HEK293T (cell line): ENCODE data around the gene ONECUT1.

Source experiments
- ARNT ChIP-seq: fragments of 450-650 bp; IDR thresholded peaks from 2 replicates; pipeline ENCODE4 v1.6.1; 2017; ENCODE audit warnings: mild to moderate bottlenecking
- BHLHE40 ChIP-seq: fragments of 450-650 bp; IDR thresholded peaks from 2 replicates; pipeline ENCODE4 v1.6.1; 2016; ENCODE audit warnings: mild to moderate bottlenecking, moderate library complexity, borderline replicate concordance
- ELF4 ChIP-seq: fragments of 450-650 bp; IDR thresholded peaks from 2 replicates; pipeline ENCODE4 v1.6.1; 2017; ENCODE audit warnings: antibody characterized with exemption
- FOXA1 ChIP-seq: fragments of 450-650 bp; IDR thresholded peaks from 2 replicates; pipeline ENCODE4 v1.6.1; 2016; ENCODE audit warnings: mild to moderate bottlenecking
- FOXK2 ChIP-seq: fragments of 450-650 bp; IDR thresholded peaks from 2 replicates; pipeline ENCODE4 v1.6.1; 2016; ENCODE audit warnings: mild to moderate bottlenecking
- FOXM1 ChIP-seq: fragments of 450-650 bp; IDR thresholded peaks from 2 replicates; pipeline ENCODE4 v1.6.1; 2017; ENCODE audit warnings: mild to moderate bottlenecking, borderline replicate concordance
- HDGF ChIP-seq: fragments of 450-650 bp; IDR thresholded peaks from 2 replicates; pipeline ENCODE4 v1.6.1; 2017; ENCODE audit warnings: antibody characterized with exemption, borderline replicate concordance
- LEF1 ChIP-seq: fragments of 450-650 bp; IDR thresholded peaks from 2 replicates; pipeline ENCODE4 v1.6.1; 2017; ENCODE audit warnings: mild to moderate bottlenecking, borderline replicate concordance
- NFRKB ChIP-seq: fragments of 450-650 bp; IDR thresholded peaks from 2 replicates; pipeline ENCODE4 v1.6.1; 2016; ENCODE audit warnings: mild to moderate bottlenecking, moderate library complexity
- PKNOX1 ChIP-seq: fragments of 450-650 bp; IDR thresholded peaks from 2 replicates; pipeline ENCODE4 v1.6.1; 2016
- SP1 ChIP-seq: fragments of 450-650 bp; IDR thresholded peaks from 2 replicates; pipeline ENCODE4 v1.6.1; 2017
- SUZ12 ChIP-seq: fragments of 450-650 bp; IDR thresholded peaks from 2 replicates; pipeline ENCODE4 v1.6.1; 2016; ENCODE audit warnings: mild to moderate bottlenecking
- TARDBP ChIP-seq: fragments of 450-650 bp; IDR thresholded peaks from 2 replicates; pipeline ENCODE4 v1.6.1; 2016
- ZNF384 ChIP-seq: fragments of 450-650 bp; IDR thresholded peaks from 2 replicates; pipeline ENCODE4 v1.6.1; 2016

- TF ChIP-seq ARNT (no peak), SP1 (no peak), FOXM1 (no peak), FOXK2 (no peak), LEF1 (no peak), HDGF (no peak), SUZ12 (no peak), FOXA1 (no peak), ELF4 (no peak), PKNOX1 (no peak), NFRKB (no peak), TARDBP (no peak), ZNF384 (no peak), BHLHE40 (no peak)
Observed at GRCh38 chr15:52788099-52788986, 1.8 kb downstream of the ONECUT1 start.
